Measurements from ENCODE around the gene LRIG1.

Gene LRIG1

DNA sequence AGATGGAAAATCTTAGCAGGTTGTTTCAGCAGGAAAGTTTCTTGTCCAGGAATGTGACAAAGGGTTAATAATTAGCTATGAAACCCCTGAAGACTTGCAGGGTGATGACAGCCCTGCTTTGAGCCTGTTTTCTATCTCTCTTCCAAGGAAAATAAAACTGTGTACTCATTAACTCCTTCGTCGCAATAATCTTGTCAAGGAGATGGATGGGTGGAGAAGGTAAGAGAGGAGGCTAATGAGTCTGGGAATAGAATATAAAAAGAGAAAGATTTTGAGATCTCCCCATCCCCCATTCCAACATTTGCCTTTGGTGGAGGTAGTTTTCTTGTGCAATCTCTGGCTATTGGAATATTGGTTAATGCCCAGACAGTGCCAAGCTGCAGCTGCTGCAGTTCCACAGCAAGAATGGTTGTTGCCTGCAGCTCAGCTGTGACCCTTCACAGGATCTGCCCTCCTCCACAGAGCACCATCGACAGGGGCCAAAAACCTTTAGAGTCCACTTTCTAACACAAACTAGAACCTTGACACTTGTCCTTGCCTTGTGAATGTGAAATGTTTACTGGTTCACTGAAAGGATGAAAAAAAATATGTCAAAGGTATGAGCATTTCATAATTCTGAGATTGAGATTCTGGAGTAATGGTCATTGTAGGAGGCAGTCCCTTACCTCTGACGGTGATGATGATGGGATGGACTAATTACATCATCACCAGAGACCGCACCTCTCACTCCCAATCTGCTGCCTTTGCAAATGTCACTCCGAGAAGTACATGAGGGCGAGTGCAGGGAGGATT is 4.2 kb upstream of the LRIG1 start:
- DNase-seq = no peak

DNA sequence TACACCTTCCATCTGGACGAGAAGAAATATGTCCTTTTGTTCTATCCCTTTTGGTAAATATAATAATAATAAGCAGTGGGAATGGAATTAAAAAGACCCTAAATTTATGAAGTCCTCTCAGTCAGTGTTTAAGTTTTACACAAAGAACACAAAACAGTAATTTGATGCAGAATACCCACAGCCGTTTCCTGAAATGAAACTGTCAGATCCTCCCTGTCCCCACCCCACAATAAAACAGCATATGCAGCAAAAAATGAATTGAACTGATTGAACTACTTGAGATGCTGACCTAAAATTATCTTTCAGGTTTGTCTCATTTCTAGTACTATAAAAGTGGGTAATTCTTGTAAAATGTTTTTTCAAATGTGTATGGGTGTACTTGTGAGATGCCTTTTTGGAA is 2.2 kb upstream of the LRIG1 start:
- DNase-seq = no peak

DNA sequence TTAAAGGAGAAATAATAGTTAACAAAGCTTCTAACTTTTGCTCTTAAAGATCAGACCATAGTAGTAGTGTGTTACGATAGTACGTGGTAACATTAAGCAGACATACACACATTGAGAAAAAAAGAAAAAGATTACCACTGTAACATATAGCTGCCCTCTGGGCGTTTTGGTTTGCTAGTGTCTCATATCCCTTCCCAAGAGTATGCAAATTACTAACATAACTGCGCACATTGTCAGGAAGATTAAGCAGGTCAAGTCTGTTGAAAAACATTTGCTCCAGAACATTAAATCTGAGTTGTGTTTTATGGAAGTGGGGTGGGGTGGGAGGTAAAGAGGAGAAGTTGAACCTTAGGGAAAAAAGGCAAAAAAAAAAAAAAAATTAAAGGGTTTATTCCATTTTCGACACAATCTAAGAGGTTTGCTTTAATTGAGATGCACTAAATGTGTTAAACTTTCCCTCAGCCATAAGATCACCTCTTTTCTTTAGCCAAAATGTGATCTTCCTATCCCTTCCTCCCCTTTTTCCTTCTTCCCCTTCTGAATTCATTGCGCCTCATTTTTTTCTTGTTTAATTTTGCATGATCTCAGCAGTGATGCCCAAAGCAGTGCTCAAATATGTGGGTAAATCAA is 1.5 kb upstream of the LRIG1 start:
- DNase-seq = no peak

DNA sequence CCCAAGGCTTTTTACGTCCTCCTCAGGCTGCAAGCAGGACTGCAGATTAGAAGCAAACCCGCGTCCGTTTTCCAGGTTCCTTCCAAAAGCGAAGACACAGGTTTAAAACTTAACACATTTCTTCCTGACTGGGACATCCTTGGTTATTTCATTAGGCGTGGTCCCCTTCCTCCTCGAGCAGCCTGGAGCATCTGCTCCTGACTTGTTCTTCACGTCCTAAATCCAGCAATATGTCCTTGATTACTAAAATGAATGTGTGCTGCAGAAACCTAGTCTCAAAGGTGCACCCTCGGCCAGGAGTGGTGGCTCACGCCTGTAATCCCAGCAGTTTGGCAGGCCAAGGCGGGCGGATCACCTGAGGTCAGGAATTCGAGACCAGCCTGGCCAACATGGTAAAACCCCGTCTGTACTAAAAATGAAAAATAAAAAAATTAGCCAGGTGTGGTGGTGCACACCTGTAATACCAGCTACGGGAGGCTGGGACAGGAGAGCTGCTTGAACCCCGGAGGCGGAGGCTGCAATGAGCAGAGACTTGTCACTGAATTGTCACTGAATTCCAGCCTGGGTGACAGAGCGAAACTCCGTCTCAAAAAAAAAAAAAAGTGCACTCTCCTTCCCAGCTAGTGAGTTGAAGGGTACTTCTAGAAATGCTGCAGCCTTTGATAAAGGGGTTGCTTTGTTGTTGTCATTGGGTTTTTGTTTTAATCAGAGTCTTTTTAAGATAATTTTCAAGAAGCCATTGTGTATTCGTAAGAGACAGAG is 842 bp upstream of the LRIG1 start:
- no peak for DNase-seq

DNA sequence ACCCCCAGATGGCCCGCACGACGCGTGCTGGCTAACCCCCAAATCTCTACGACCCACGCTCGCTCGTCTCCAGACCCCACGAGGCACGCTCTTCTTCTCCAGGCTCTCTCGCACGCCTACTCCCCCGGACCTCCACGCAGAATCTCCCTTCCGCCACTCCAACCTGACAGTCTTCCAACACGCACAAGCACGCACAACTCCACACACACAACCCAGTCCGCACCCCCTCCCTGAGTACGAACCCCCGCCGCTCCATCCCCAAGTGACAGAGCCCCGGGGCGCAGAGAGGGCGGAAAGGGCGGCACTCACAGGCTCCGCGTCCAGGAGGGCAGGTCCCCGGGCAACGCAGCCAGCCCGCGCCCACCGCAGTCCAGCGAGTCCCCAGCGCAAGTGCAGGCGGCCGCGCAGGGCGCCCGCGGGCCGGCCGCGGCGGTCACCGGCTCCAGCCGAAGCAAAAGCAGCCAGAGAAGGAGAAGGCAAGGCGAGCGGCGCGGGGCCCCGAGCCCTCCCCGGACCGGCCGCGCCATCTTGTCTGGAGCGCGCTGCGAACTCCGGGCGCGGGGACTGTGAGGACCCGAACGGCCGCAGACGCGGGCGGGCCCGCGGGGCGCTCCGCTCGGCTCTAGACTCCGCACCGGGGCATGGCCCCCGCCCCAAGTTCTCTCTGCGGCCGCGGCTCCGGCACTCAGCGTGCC is 794 bp downstream of the LRIG1 start:
- DNase-seq = no peak

DNA sequence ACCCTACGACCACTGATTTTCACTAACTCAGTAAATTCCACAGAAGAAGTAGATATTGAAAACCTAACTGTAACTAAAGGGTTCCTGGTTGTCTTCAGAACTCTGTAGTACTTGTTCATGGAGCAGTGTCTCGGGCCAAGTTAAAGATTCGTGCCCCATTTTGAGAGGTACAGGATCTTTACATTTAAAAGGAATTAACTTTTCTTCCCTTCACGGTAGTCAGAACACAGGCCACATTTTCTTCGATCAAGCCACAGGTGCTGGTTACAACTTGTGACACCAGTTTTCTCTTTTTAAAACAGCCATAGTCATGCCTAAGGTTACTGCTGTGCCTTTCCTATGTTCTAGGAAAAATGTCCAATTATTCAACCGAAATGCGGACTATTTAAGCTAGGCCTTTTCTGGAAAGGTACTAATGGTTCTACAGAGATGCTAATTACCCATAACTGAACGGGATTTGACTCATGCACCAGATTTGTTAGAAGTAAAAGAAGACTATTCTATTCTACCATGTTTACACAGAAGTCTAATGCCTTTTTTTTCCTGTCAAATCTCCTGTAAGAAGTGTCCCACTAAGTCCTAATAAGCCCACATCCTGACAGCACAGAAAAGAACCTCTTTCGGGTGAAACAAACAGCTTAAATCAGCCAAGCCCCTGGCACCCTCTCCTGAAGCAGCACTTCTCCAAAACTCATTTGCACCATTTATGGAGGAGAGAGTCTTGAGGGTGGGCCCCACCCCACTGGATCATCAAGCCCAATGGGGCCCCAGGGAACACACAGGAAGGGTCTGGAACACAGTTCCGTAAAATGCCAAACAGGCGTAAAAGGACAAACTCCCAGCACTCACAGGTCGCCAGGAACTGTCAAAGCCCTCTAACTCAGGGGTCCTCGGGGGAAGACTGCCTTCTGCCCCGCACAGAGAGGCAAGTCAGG is 1.9 kb downstream of the LRIG1 start:
- no peak for DNase-seq

DNA sequence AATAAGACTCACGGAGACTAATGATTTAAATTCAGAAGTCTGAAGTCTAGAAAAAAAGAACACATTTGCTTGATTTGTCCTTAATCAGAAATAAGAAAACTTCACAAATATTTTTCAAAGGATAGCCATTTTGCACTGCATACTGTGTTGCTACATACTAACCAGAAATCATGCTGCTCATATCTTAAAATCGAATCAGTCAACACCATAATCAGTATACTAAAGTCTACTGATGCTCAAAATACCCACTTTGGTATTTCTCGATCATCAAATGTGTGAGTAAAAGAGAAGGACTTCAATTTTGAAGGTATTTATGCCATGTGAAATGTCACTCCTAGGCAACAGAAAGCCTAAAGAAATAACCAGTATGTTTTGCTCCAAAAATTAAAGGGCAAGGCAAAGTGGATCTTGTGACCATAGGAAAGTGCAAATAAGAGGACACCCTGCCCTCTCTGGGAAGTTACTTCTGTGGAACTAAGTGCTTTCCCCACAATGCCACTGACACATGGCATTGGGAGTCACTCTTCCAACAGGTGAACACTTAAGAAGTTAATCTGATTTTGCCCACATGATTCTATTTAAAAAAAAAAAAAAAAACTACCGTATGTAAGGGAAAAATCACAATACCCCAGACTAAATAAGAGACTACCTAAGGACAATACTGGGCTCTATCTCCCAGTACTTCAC is 2.7 kb downstream of the LRIG1 start:
- DNase-seq = no peak

DNA sequence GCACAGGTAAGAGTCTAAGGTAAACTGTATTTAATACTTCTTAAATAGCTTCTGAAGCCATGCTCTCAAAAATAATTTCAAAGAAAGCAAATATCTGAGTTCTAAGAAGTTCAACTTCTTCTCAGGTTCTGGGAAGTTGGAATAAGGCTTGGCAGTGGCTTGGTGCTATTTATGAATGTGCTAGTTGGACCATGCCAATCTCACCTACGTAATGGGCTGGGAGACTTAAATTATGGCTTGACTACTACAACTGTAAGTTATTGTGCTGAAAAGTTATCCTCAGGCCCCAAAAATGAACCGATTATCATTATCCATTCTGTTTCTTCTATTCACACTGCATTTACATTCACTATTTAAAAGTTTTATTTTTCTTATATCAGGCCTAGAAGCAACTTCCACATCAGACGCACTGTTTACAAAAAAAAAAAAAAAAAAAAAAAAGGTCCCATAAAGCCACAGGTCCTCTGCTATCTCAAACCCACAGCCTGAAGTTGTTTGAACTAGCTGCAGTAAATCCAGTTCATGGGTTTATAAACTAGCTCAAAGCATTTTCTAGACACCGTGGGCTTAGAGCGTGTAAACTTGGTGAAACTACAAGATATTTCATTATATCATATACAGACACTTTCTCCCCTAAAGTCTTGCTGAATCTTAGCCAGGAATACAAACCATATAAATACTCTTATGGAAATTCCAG is 3.4 kb downstream of the LRIG1 start:
- no peak for DNase-seq

DNA sequence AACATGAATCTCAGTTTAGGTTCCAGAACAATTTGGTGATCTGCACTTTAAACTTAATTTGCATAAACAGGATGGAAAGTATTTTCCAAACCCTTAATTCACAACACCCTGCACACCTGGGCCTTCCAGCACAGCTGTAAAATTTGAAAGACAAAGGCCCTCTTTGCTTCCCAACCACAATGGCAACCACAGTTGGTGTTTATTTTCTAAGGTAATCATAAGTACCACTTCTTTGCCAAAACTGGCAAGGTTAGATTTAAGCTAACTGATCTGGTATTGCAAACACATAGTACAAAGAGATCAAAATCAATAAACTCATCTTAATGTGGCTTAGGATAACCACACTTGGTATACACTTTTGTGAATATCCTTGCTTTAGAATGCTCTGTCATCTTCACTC is 4.1 kb downstream of the LRIG1 start:
- DNase-seq = no peak

DNA sequence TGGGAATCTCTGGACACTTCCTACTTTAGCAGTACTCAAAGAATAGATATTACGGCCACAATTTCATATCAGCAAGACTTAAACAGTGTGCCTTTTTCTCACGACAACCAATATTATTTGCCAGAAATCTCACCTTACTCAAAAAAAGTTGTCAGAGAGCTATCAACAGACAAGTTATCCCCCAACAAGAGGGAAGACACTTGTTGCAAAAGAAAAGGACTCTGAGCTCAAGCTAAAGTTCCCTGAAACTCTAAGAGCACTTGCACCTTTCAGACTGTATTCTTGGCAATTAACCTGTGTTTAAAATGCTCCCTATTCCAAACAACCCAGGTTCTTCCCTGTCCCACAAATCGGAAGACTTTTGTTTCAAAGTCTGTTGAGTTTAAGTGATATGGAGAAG is 4.5 kb downstream of the LRIG1 start:
- DNase-seq = no peak

DNA sequence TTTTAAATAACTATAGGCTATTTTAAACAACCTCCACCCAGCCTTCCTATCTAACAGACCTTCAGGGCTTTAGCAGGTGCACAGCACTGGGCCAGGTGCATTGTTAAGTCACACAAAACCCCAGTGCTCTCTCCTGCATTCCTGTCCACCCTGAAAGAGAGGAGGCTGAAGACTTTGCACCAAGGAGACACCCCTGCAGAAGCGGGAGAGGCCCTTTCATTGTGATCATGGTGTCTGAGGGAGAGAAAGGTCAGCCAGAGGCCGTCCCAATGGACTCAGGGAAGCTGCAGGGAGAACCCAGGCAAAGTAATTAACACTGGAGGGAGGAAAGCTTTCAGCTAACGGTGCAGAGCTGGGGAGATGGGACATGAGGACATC is 5.2 kb downstream of the LRIG1 start:
- DNase-seq = no peak

DNA sequence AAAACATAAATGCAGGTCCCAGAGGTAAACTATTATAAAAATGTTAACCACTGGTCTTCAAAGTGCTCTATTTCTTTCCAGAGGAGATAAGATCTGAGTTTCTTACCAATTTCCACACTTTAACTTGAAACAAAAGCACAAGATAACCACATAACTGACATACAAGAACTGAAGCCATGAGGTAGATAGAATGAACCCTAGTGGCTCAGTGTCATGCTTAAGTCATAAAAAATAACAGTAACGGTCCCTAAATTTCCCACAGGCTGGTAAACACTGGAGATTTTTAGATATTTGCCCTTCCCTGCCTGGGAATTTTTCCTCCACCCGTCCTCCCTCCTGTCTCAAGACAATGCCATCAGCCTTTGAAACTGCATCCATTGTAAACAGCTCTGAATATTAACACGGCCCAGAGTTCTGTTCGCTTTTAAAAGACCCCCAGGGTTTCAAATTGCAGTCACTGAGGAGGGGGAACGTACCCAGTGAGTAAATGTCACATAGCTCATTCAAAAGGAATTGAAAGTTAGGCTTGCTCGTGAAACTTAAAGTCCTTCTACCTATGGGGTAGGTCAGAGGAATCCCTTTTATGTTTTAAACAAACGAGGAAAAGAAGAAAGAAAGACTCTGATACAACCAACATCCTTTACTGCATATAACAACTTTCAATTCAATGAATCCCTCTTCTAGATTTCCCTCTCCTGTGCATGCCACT is 5.7 kb downstream of the LRIG1 start:
- DNase-seq = no peak

DNA sequence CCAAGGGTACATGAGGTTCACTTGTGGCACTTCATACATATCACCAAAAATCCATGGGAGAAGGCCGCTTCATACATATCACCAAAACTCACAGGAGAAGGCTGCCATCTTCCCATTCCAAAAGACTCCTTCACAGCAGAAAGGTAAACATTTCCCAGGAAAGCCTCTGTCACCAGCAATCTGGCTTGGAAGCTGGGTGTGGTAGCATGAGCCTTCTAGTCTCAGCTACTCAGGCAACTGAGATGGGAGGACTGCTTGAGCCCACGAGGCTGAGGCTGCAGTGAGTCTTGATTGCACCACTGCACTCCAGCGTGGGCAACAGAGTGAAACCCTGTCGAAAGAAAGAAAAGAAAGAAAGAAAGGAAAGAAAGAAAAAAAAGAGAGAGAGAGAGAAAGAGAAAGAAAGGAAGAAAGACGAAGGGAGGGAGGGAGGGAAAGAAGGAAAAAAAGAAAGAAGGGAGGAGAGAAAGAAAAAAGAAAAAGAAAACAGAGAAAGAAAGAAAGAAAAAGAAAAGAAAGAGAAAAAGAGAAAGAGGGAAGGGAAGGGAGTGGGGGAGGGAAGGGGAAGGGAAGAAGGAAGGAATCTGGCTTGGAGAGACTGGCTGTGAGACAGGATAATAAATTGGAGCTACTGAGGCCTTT is 7.2 kb downstream of the LRIG1 start:
- DNase-seq = no peak

DNA sequence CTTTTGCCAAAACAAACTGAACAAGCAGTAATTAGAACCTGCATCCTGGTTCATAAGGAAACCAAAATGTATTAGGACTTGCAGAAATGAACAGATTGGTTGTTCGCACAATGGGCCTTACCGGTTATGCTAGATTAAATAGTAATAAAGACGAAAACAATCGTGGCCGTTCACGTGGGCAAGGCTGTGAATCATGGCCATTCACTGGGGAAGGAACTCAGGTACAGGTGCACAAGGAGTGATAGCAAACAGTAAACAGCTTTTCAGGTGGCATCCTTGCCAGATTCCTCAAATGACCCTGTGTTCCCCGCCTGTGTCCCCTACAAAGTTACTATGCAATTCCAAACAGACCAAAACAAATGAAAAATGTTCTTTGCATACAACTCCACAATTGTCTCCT is 8.2 kb downstream of the LRIG1 start:
- no peak for DNase-seq

DNA sequence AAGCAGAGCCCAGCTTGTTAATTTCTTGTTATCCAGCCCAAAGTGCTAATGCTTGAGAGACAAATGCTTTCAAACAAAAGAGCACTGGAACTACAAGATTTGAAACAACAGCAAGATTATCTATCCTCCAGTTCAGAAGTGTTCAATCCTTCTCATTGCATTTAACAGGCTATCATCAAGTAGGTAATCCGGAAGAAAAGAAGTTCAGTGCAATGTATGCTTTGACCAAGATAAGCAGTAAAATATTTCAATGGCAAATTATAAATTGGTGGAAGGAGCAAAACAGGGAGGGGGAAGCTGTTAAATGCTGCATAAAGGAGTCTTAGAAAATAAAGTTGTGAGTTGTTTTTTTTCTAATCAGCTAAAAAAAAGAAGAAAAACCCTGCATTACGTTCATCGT is 8.8 kb downstream of the LRIG1 start:
- DNase-seq = no peak

DNA sequence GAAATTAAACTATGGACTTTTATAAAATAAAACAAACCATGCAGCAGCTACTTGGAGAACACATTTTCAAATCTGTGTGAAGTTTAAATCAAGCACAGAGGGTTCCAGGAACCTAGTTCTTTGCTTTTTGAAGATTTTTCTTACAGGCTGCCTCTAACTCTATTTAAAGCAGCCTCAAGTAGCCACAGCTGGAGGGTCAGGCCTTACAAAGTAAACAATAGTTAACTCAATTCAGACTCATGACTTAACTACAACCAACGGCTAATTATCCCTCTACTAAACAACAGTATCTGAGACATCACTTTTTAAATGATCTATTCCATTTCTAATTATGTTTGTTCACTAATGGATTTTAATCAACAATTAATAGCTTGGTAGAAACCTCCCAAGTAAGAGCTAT is 9.8 kb downstream of the LRIG1 start:
- no peak for DNase-seq

DNA sequence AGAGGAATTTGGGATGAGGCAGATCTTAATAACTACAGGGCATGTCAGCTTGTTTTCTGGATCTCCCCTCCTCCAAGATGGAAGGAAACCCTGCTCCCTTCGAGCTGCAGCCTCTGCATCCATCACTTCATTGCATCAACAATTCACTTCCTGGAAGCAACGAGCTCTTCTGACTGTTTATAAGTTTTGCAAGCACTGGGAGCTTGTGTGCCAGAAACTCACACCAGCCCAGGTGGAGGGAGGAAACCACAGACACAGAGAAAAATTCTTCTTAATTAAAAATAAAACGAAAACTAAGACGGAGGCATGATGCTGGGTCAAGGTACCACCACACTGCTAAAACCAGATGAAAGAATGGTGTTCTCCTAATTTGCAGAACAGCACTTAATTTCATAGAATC is 10.6 kb downstream of the LRIG1 start:
- DNase-seq = no peak

DNA sequence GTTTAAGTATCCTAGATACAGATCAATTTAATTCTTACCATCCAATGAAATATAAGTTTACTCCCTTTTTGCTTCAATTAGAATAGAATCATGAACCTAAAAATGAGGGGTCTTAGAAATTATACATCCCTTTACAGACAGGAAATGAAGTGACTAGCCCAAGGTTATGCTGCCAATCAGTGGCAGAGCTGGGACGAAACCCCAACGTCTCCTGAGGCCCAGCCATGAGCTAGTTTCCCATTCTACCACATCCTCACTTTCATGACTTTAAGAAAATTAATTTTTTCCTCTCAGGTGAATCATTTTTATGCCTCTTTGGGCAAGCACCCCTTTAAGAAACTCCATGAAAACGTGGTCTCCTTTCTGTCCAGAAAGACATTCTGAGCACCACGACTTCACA is 11.2 kb downstream of the LRIG1 start:
- no peak for DNase-seq

DNA sequence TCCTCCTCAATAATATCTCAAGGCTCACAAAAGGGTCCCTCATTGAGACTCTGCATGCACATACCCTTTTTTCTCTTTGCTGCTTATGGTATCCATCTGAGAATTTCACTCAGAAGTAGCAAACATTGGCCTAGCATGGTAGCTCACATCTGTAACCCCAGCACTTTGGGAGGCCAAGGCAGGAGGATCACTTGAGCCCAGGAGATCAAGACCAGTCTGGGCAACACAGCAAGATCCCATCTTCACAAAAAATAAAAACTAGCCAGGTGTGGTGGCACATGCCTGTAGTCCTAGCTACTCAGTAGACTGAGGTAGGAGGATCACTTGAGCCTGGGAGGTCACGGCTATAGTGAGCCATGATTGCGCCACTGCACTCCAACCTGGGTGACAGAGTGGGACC is 11.7 kb downstream of the LRIG1 start:
- DNase-seq = no peak

DNA sequence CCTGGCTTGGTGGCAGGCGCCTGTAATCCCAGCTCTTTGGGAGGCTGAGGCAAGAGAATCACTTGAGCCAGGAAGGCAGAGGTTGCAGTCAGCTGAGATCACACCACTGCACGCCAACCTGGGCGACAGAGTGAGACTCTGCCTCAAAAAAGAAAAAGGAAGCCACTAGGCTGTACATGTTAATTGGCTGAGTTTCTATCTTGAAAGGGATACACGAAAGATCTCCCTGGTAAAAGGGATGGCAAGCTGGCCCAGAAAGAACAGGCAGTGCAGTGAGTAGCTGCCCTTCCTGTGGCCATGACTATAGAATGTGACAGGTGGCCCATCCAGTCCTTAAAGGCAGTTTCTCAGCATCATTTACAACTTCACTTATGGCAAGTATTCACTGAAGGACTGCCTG is 12.3 kb downstream of the LRIG1 start:
- no peak for DNase-seq
